Bone marrow (tissue), 2 donors: ENCODE data around the gene FER.
"Not testable (repeated sequence)": the region's sequence is repeated elsewhere in the genome, so short reads cannot be mapped to it uniquely, and the experiment has no call there.

Experiments
- DNase-seq, 2 donors: peaks; one replicate each; lab custom pipeline; 2025; lab: John Stamatoyannopoulos, UW

Gene FER

GRCh38 chr5:108798513-108799265, 51.0 kb downstream of the FER start:
- DNase-seq = no peak

DNA sequence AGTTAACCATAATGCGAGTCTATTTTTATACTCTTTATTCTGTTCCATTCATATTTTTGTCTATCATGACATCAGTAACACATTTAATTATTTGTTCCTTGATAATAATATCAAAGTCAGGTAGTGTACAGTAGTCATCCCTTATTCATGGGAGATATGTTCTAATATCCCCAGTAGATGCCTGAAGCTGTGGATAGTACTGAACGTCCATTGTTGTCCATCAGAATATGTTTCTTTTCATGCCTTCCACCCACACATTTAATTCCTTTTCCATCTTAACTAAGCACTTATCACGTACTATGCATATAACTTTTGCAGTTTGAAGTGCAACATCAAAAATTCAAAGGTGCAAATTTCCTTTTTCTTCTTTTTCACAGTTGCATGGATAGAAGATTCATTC, 53.6 kb downstream of the FER start:
- DNase-seq = no peak

GRCh38 chr5:108801776-108802175, 54.1 kb downstream of the FER start:
- no peak for DNase-seq

GRCh38 chr5:108810717-108811116, 63.0 kb downstream of the FER start:
- no peak for DNase-seq

- no peak for DNase-seq
Measured at GRCh38 chr5:108813673-108814072, 66.0 kb downstream of the FER start.

DNA sequence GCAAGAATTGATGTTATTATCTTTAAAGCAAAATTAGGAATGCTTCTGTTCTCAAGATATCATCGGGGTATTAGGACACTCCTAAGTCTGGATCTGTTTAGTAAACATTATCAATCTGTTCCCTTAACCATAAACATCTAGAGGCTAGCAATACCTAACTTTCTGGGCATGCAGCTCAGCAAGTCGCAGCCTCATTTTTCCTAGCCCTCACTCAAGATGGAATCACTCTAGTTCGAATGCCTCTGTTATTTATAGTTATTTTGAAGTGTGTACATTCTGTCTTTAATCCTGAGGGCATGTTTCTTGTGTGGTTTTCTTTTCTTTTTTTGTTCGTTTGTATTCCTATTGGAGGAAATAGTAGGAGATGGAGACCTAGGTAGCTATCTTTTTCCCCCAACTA, 66.9 kb downstream of the FER start:
- no peak for DNase-seq

DNA sequence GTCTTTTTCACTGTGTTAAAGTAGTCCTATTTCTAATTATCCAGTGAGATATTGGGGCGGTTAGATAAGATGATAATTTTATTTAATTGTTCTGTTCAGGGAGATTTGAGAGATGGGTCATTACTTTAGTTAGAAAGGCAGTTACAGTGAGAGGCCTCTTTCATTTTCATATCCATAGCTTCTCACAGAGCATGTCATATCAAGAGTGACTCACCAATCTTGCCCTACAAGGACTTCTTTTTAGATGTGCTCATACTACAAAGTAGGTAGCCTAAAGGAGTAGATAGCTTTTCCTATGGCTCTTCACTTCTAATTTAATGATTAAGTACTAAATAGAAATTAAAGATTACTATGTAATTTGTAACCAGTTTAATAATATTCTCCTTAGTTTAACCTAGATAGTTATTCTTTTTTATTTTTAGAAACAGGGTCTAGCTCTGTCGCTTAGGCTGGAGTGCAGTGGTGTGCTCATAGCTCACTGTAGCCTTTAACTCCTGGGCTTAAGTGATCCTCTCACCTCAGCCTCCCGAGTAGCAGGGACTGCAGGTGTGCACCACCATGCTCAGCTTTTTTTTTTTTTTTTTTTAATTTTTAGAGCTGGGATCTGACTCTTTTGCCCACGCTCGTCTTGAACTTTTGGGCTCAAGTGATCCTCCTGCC, 71.0 kb downstream of the FER start:
- no peak for DNase-seq

- no peak for DNase-seq
Measured at GRCh38 chr5:108820983-108821382, 73.3 kb downstream of the FER start.

DNA sequence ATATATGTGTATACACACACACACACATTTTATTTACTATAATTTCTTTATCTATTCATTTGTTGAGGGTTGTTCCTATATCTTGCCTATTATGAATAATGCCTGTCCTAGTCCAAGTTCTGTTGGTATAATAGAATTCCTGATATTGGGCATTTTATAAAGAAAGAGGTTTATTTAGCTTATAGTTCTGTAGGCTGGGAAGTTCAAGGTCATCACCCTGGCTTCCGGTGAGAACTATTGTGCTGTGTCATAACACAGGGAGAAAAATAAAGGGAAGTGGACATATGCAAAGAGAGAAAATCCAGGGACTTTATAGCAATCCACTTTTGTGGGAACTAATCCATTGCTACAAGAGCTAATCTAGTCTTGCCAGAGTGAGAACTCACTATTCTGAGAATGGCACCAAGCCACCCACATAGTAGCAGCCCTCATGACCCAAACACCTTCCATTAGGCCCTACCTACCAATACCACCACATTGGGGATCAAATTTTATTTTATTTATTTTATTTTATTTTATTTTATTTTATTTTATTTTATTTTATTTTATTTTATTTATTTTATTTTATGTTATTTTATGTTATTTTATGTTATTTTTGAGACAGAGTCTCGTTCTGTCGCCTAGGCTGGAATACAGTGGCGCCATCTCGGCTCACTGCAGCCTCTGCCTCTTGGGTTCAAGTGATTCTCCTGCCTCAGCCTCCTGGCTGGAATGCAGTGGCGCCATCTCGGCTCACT, 74.7 kb downstream of the FER start:
- DNase-seq = no peak

DNA sequence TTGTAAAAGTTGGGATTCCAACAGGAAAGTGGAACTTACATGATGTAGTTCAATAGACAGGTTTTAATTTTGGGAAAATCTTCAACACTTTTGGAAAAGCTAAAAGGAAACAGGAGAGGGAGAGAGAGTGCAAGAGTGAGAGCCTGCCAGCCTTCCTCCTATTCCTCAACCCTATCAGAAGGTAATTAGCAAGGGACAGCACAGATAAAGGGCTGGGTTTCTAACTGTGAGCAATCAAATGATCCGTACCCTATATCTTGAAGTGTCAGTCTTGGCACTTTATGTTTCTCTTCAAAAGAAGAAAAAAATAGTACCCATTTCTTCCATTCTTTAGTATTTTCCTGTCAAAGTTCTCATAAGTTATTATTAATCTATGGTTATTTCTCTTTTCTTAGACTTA, 79.4 kb downstream of the FER start:
- DNase-seq = no peak

DNA sequence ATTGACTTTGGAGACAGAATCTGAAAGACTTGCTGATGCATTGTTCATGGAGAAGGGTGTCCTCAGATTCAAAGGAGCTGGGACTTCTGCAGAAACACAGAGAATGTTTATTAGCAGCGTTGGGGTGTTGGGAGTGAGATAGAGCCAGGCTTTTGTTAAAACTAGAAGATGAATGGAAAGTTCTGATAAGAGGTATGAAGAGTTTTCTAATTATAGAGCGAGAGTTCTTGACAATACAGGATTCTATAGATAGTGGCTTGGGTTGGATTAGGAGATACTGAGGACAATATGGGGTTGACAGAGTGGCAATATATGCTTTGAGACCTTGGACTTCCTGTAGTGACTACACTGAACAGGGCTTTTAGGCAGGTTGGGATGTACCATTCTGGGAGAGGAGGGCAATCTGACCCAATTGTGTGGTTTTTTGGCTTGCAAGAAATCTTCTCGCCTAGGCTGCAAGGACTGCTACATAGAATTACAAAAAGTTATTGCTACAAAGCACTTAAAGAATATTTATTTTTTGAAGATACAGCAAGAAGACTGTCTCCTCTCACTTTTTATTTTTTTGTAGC, 83.1 kb downstream of the FER start:
- no peak for DNase-seq

DNA sequence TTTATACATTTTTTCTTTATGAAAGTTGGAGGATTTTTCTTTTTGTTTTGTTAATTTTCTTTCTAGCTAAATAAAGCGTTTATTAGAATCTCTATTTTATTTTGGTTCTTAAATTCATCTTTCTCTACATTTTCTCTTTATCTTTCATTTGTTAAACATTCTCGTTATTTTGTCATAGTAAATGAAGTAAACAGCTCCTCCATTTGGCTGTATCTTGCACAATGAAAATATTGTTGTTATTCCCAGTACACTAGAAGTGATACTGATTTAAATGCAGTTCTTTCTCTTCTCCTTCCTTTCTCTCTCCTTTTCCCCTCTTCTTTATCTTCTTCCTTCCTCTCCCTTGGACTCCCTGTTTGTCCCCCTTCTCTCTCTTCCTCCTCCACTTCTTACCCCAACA, 88.8 kb downstream of the FER start:
- no peak for DNase-seq

- not testable (repeated sequence) for DNase-seq
Measured at GRCh38 chr5:108842260-108842941, 94.7 kb downstream of the FER start.

DNA sequence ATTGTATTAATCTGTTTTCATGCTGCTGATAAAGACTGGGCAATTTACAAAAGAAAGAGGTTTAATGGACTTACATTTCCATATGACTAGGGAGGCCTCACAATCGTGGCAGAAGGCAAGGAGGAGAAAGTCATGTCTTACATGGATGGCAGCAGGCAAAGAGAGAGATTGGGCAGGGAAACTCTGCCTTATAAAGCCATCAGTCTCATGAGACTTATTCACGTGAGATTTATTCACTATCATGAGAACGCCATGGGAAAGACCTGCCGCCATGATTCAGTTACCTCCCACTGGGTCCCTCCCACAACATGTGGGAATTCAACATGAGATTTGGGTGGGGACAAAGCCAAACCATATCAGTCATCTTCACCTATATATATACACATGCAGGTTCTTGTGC, 103.4 kb downstream of the FER start:
- DNase-seq = not testable (repeated sequence)

GRCh38 chr5:108857905-108858304, 110.2 kb downstream of the FER start:
- DNase-seq = no peak

GRCh38 chr5:108858959-108859358, 111.3 kb downstream of the FER start:
- DNase-seq = peak; percentile 1 to 32

- DNase-seq = no peak
Measured at GRCh38 chr5:108862211-108862610, 114.5 kb downstream of the FER start.

DNA sequence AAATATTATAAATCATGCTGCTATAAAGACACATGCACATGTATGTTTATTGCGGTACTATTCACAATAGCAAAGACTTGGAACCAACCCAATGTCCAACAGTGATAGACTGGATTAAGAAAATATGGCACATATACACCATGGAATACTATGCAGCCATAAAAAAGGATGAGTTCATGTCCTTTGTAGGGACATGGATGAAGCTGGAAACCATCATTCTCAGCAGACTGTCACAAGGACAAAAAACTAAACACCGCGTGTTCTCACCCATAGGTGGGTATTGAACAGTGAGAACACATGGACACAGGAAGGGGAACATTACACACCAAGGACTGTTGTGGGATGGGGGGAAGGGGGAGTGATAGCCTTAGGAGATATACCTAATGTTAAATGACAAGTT, 118.4 kb downstream of the FER start:
- DNase-seq = not testable (repeated sequence)

GRCh38 chr5:108867656-108868055, 120.0 kb downstream of the FER start:
- DNase-seq = no peak

- no peak for DNase-seq
Measured at GRCh38 chr5:108869066-108869465, 121.4 kb downstream of the FER start.

- no peak for DNase-seq
Measured at GRCh38 chr5:108876451-108876850, 128.8 kb downstream of the FER start.

GRCh38 chr5:108878756-108879155, 131.1 kb downstream of the FER start:
- no peak for DNase-seq
